ENCODE measurements around the gene MBD3L4. TPM values are rescaled to one million over a fixed set of nuclear protein-coding genes. Genes with fewer than 3 reads are reported as not detected.

MBD3L4 gene
- total and polyA plus RNA-seq, 2 of the 13 experiments (the other 11 are each of a cell fraction or from before 2014, with no cell fraction given), result not detected

DNA sequence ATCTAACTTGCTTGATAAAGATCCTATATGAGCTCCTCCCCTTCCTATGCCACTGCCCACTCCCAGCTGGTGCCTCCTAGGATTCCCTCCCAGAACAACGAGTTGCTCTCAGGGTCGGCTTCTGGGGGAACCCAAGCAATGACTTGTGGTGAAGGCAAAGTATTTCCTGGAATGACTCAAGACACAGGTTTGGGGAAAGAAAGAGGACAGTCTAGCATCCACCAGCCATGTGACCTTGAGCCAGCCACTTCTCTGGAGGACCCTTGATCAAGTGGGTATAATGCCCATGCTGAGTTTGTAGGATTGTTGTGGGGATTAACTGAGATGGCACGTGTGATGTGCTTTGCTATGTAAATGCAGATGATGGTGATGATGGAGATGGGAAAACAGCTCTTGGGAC, 51.7 kb downstream of the MBD3L4 start:
- H3K27me3 ChIP-seq (ENCODE audit: control insufficient read depth in 1 of 2, insufficient read depth in 2 of 2, low read length in 2 of 2), result no peaks in the 10 kb centered on the region
- H2AFZ ChIP-seq (ENCODE audit: low read length), result no peak overlapping the region
- in situ Hi-C loops (cut with HindIII; ENCODE audit: extremely low pct_ligation_motif_present, low pct_unique_long_range_greater_than_20kb) (no loop called here), intact Hi-C loops (cut with micrococcal nuclease; ENCODE audit: unreplicated experiment) (no loop called here)
- TF ChIP-seq CREB1 (IDR thresholded peaks at IDR 0.05), result no peak
- no peak for TF ChIP-seq CREB1 (CRISPR knock-in tag; IDR thresholded peaks at IDR 0.05)
- TF ChIP-seq ZNF704 (CRISPR knock-in tag; IDR thresholded peaks at IDR 0.05; ENCODE audit: borderline replicate concordance), result no peak
- no peak for TF ChIP-seq ZNF530 (CRISPR knock-in tag; IDR thresholded peaks at IDR 0.05; ENCODE audit: low read depth)
- H3K79me2 ChIP-seq (ENCODE audit: insufficient read depth, low read length), result no peaks in the 10 kb centered on the region
- no peaks in the 10 kb centered on the region for H3K36me3 ChIP-seq (replicated peaks in 1 of 2; ENCODE audit: control insufficient read depth in 1 of 2, insufficient read depth in 2 of 2, low read length in 2 of 2)
- CTCF ChIA-PET (ENCODE audit: low intra/inter-chr PET ratio, low total read pairs), result no interaction called here
- no peak overlapping the region for H3K4me3 ChIP-seq (replicated peaks in 1 of 3; ENCODE audit: insufficient read depth in 1 of 3, low read depth in 2 of 3, low read length in 3 of 3)
- H3K9ac ChIP-seq (ENCODE audit: insufficient read depth, low read depth, low read length), result no peak overlapping the region
- 21% methylated on average over 3 of the region's 3 CpGs for WGBS (ENCODE audit: low lambda C conversion rate)
- peaks cover 27% of the 10 kb centered on the region for H3K9me3 ChIP-seq (ENCODE audit: low read length)
- POLR2A ChIA-PET, result no interaction called here
- H3K27ac ChIP-seq (ENCODE audit: extremely low read length, insufficient read depth, low read length), result no peak overlapping the region
- ATAC-seq, result no peak
- FAIRE-seq, result no peak
- no peaks in the 10 kb centered on the region for H4K20me1 ChIP-seq (ENCODE audit: insufficient read depth, low read length)
- no TSS peak for BruUV-seq (replicated peaks)
- H3K4me1 ChIP-seq (ENCODE audit: insufficient read depth, low read length), result no peaks in the 10 kb centered on the region
- H3K4me2 ChIP-seq (ENCODE audit: low read depth, low read length), result no peak overlapping the region
- no peak for DNase-seq (ENCODE audit: low spot score)

DNA sequence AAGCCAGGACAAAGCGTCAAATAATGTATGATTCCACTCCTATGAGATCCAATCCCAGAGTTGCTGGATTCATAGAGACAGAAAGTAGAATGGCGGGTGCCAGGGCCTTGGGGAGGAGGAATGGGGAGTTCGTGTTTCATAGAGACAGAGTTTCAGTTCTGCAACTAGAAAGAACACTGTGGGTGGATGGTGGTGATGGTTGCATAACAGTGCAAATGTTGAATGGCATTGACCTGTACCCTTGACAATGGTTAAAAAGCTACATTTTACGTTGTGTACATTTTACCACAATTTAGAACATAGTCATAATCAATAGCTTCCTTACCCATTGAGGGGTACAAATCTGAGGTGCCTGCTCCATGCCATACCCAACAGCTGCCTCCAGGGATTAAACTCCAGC, 52.1 kb downstream of the MBD3L4 start:
- CTCF ChIA-PET (ENCODE audit: low intra/inter-chr PET ratio, low total read pairs), result no interaction called here
- no peaks in the 10 kb centered on the region for H4K20me1 ChIP-seq (ENCODE audit: insufficient read depth, low read length)
- no peaks in the 10 kb centered on the region for H3K27me3 ChIP-seq (ENCODE audit: control insufficient read depth in 1 of 2, insufficient read depth in 2 of 2, low read length in 2 of 2)
- intact Hi-C loops (cut with micrococcal nuclease; ENCODE audit: unreplicated experiment) (no loop called here), in situ Hi-C loops (cut with HindIII; ENCODE audit: extremely low pct_ligation_motif_present, low pct_unique_long_range_greater_than_20kb) (no loop called here)
- 4% methylated on average over 4 of the region's 4 CpGs for WGBS (ENCODE audit: low lambda C conversion rate)
- DNase-seq (ENCODE audit: low spot score), result no peak
- TF ChIP-seq MEIS1 (CRISPR knock-in tag; IDR thresholded peaks at IDR 0.05; ENCODE audit: borderline replicate concordance) (no peak), ZBTB1 (CRISPR knock-in tag; IDR thresholded peaks at IDR 0.05; ENCODE audit: borderline replicate concordance) (no peak)
- no peak overlapping the region for H3K4me2 ChIP-seq (ENCODE audit: low read depth, low read length)
- FAIRE-seq, result no peak
- no TSS peak for BruUV-seq (replicated peaks)
- H3K9me3 ChIP-seq (ENCODE audit: low read length), result peaks cover 29% of the 10 kb centered on the region
- no peak overlapping the region for H3K9ac ChIP-seq (ENCODE audit: insufficient read depth, low read depth, low read length)
- POLR2A ChIA-PET, result no interaction called here
- no peaks in the 10 kb centered on the region for H3K36me3 ChIP-seq (replicated peaks in 1 of 2; ENCODE audit: control insufficient read depth in 1 of 2, insufficient read depth in 2 of 2, low read length in 2 of 2)
- no peaks in the 10 kb centered on the region for H3K4me1 ChIP-seq (ENCODE audit: insufficient read depth, low read length)
- no peak overlapping the region for H3K4me3 ChIP-seq (replicated peaks in 1 of 3; ENCODE audit: insufficient read depth in 1 of 3, low read depth in 2 of 3, low read length in 3 of 3)
- no peak overlapping the region for H2AFZ ChIP-seq (ENCODE audit: low read length)
- no peak for ATAC-seq
- no peaks in the 10 kb centered on the region for H3K79me2 ChIP-seq (ENCODE audit: insufficient read depth, low read length)
- no peak overlapping the region for H3K27ac ChIP-seq (ENCODE audit: extremely low read length, insufficient read depth, low read length)

Other genes starting within 250 kb of the MBD3L4 start
- not detected in 2 replicates for gene ADGRE1, start 152.6 kb downstream of the MBD3L4 start, total RNA-seq (2016; rRNA removed; fragmentation: Illumina TruSeq; extraction: Trizol)
- gene ADGRE1, start 152.6 kb downstream of the MBD3L4 start, polyA plus RNA-seq (2011; rRNA removed), result not detected in 2 replicates
- gene MBD3L2B, start 18.7 kb downstream of the MBD3L4 start, total RNA-seq (2016; rRNA removed; fragmentation: Illumina TruSeq; extraction: Trizol), result not detected in 2 replicates
- gene MBD3L2B, start 18.7 kb downstream of the MBD3L4 start, polyA plus RNA-seq (2011; rRNA removed), result not detected in 2 replicates
- gene MBD3L5, start 9.6 kb downstream of the MBD3L4 start, total RNA-seq (2016; rRNA removed; fragmentation: Illumina TruSeq; extraction: Trizol), result not detected in 2 replicates
- not detected in 2 replicates for gene MBD3L5, start 9.6 kb downstream of the MBD3L4 start, polyA plus RNA-seq (2011; rRNA removed)
- gene MBD3L2, start 9.1 kb upstream of the MBD3L4 start, total RNA-seq (2016; rRNA removed; fragmentation: Illumina TruSeq; extraction: Trizol), result not detected in 2 replicates
- gene MBD3L2, start 9.1 kb upstream of the MBD3L4 start, polyA plus RNA-seq (2011; rRNA removed), result not detected in 2 replicates
- not detected in 2 replicates for gene MBD3L3, start 18.5 kb upstream of the MBD3L4 start, total RNA-seq (2016; rRNA removed; fragmentation: Illumina TruSeq; extraction: Trizol)
- not detected in 2 replicates for gene MBD3L3, start 18.5 kb upstream of the MBD3L4 start, polyA plus RNA-seq (2011; rRNA removed)
- 7.8 and 10.0 TPM in 2 replicates for gene ZNF557, start 29.5 kb upstream of the MBD3L4 start, total RNA-seq (2016; rRNA removed; fragmentation: Illumina TruSeq; extraction: Trizol)
- gene ZNF557, start 29.5 kb upstream of the MBD3L4 start, polyA plus RNA-seq (2011; rRNA removed), result 2.0 and 2.1 TPM in 2 replicates